ENCODE data around the gene PLEKHA1. TPM values are rescaled to one million over a fixed set of nuclear protein-coding genes. Genes with fewer than 3 reads are reported as not detected.

PLEKHA1 gene
- total RNA-seq (2014; rRNA removed; shearing (Covaris generic)) (4.2 and 7.3 TPM in 2 replicates), total RNA-seq (2022) (5.5 and 5.6 TPM in 2 replicates), Bru-seq, nascent RNA (percentile 52 among the genes with signal in this experiment), BruChase-seq, experiment 1, labeled RNA remaining after a 6-hour chase (percentile 51 among the genes with signal in this experiment), BruChase-seq, experiment 2, labeled RNA remaining after a 2-hour chase (percentile 60 among the genes with signal in this experiment)
- long read RNA-seq, full-length matches to known transcripts = 2 of 18 reads
- long read RNA-seq, partial matches to known transcripts = 1 of 18 reads
- long read RNA-seq, other reads (novel, unspliced or antisense) = 15 of 18 reads

GRCh38 chr10:122374237-122374858, at the start of gene PLEKHA1:
PLEKHA1 (plus strand) TSS chr10:122374708; CDS start chr10:122393201, 18,493 bp downstream.
- no peaks in the 10 kb centered on the region for H3K36me3 ChIP-seq (ENCODE audit: insufficient read depth, low read length)
- peak within 1 kb of the TSS; percentile 69 for H2AFZ ChIP-seq (ENCODE audit: low read length)
- H3K79me2 ChIP-seq (ENCODE audit: insufficient read depth, low read depth, low read length) = peaks cover 3% of the 10 kb centered on the region; the same call in 1 of the 2 replicates
- H3K4me1 ChIP-seq (ENCODE audit: insufficient read depth, low read length, poor library complexity, severe bottlenecking) = peaks cover 13% of the 10 kb centered on the region
- POLR2A ChIA-PET = interaction anchor here (0.7 to 1.1 kb wide), 5 partner anchors 13 to 71 kb away, joined by 3 to 4 read pairs (median 3); no protein-coding TSS in a partner anchor
- no peaks in the 10 kb centered on the region for H3K9me2 ChIP-seq (ENCODE audit: insufficient read depth, low read length)
- no peak for TF ChIP-seq CTCF (conservative IDR thresholded peaks at IDR 0.05; ENCODE audit: low read length)
- no peak for TF ChIP-seq EZH2phosphoT487 (IDR thresholded peaks at IDR 0.05; ENCODE audit: borderline replicate concordance, low read depth, low read length)
- intact Hi-C loops (cut with micrococcal nuclease; ENCODE audit: unreplicated experiment) = loop anchor here (2.0 to 10.0 kb wide), 4 partner anchors 26 to 780 kb away; partner anchors contain the start of gene BUB3
- H3K4me3 ChIP-seq (ENCODE audit: low read depth, low read length, poor library complexity, severe bottlenecking) = peak within 1 kb of the TSS; percentile 79
- CTCF ChIA-PET (ENCODE audit: unreplicated experiment) = interaction anchor here (0.6 kb wide), 2 partner anchors 32 to 112 kb away, joined by 3 to 6 read pairs; no protein-coding TSS in a partner anchor
- H3K27ac ChIP-seq (ENCODE audit: low read depth, low read length, poor library complexity, severe bottlenecking) = no peak within 1 kb of the TSS
- no peaks in the 10 kb centered on the region for H4K20me1 ChIP-seq (ENCODE audit: insufficient read depth, low read length)
- BruUV-seq (replicated peaks) = no TSS peak
- H3K4me2 ChIP-seq (ENCODE audit: low read length) = peak within 1 kb of the TSS; percentile 68
- peak; percentile 94 for DNase-seq (ENCODE audit: low spot score)
- no peaks in the 10 kb centered on the region for H3K9me3 ChIP-seq (ENCODE audit: low read length)

DNA sequence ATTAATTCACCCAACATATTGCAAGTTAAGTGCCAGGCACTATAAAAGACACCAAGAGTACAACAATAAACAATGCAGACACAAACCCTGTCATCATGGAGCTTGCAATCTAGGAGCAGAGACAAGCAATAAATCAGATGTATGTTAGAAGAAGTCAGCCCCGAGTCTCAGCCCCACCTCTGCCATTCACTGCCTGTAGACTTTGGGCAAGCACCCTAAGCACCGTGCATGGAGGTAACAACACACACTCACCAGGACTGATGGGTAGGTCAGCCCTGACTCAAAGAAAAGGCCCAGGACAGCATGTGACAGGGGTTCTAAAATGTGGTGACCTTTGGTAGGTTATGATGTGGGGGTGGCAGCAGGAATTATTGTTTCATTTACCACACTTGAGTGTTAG, 49.3 kb upstream of the PLEKHA1 start:
- no peak for DNase-seq (ENCODE audit: low spot score)
- CTCF ChIA-PET (ENCODE audit: unreplicated experiment) = no interaction called here
- TF ChIP-seq CTCF (conservative IDR thresholded peaks at IDR 0.05; ENCODE audit: low read length) = no peak
- TF ChIP-seq EZH2phosphoT487 (IDR thresholded peaks at IDR 0.05; ENCODE audit: borderline replicate concordance, low read depth, low read length) = no peak
- H3K9me2 ChIP-seq (ENCODE audit: insufficient read depth, low read length) = no peaks in the 10 kb centered on the region
- no peaks in the 10 kb centered on the region for H3K36me3 ChIP-seq (ENCODE audit: insufficient read depth, low read length)
- H3K79me2 ChIP-seq (ENCODE audit: insufficient read depth, low read depth, low read length) = no peaks in the 10 kb centered on the region
- peaks cover 3% of the 10 kb centered on the region; the same call in 1 of the 2 replicates for H3K9me3 ChIP-seq (ENCODE audit: low read length)
- no peak overlapping the region for H3K27ac ChIP-seq (ENCODE audit: low read depth, low read length, poor library complexity, severe bottlenecking)
- peaks cover 17% of the 10 kb centered on the region for H3K4me1 ChIP-seq (ENCODE audit: insufficient read depth, low read length, poor library complexity, severe bottlenecking)
- no peak overlapping the region for H3K4me2 ChIP-seq (ENCODE audit: low read length)
- no TSS peak for BruUV-seq (replicated peaks)
- intact Hi-C loops (cut with micrococcal nuclease; ENCODE audit: unreplicated experiment) = no loop called here
- H2AFZ ChIP-seq (ENCODE audit: low read length) = no peak overlapping the region
- no peaks in the 10 kb centered on the region for H4K20me1 ChIP-seq (ENCODE audit: insufficient read depth, low read length)
- H3K4me3 ChIP-seq (ENCODE audit: low read depth, low read length, poor library complexity, severe bottlenecking) = no peak overlapping the region
- POLR2A ChIA-PET = no interaction called here

All from OCI-LY7 (cell line).